Psoas muscle (tissue), 8 donors: ENCODE results near the gene NBPF6. TPM values are rescaled to one million over a fixed set of nuclear protein-coding genes. Genes with fewer than 3 reads are reported as not detected.
"Not testable (repeated sequence)": the region's sequence is repeated elsewhere in the genome, so short reads cannot be mapped to it uniquely, and the experiment has no call there.

ENCODE experiments used
- ATAC-seq, 4 donors: fragments of 200-7000 bp; cut with Tn5 transposase; one replicate each; pipeline ENCODE4 v1.9.1; 2020; ENCODE audit warnings: moderate library complexity in 3 of 4, mild to moderate bottlenecking in 2 of 4
- DNase-seq, 2 donors: peaks; one replicate each; pipeline ENCODE4 v3.0.0-alpha.2; 2020
- H3K27ac ChIP-seq: fragments of 200-600 bp; one replicate; pipeline ENCODE4 v1.8.0; 2022
- H3K27me3 ChIP-seq, 3 donors: fragments of 200-600 bp in 1 of 3; one replicate each; pipeline versions ENCODE4 v1.6.1 to v1.8.0; 2013 to 2022; ENCODE audit warnings: low read length in 2 of 3, mild to moderate bottlenecking in 2 of 3, moderate library complexity in 1 of 3; ENCODE audit not compliant: insufficient read depth in 3 of 3
- H3K36me3 ChIP-seq, 2 donors: fragments of 200-600 bp in 1 of 2; one replicate each; pipeline versions ENCODE4 v1.6.1 to v1.8.0; 2013 to 2022; ENCODE audit warnings: low read depth in 1 of 2, mild to moderate bottlenecking in 1 of 2, moderate library complexity in 1 of 2; ENCODE audit not compliant: insufficient read depth in 1 of 2
- H3K4me1 ChIP-seq: fragments of 200-600 bp; one replicate; pipeline ENCODE4 v1.8.0; 2022
- H3K4me3 ChIP-seq: fragments of 200-600 bp; one replicate; pipeline ENCODE4 v1.8.0; 2022; ENCODE audit warnings: mild to moderate bottlenecking
- H3K9me3 ChIP-seq: fragments of 200-600 bp; one replicate; pipeline ENCODE4 v1.8.0; 2022
- CTCF ChIP-seq: fragments of 200-600 bp; IDR thresholded peaks from one replicate; pipeline ENCODE4 v1.8.0; 2022; ENCODE audit warnings: antibody characterized with exemption
- WGBS, 3 donors: extraction: QIAGEN DNeasy Blood & Tissue Kit; methylation state at CpG; one replicate each; pipeline versions ENCODE4 v1.1.6 to v1.1.7; 2013; 5-methylcytosine and 5-hydroxymethylcytosine counted together
- intact Hi-C, 2 donors: fragments of 100-400 bp; cut with DNase I; formaldehyde crosslinking; loops; one replicate each; pipeline versions ENCODE4 v1.11.0 to v1.14.2; 2022
- polyA plus RNA-seq, 3 donors: library from polyadenylated mRNA; stranded (reverse); fragments of 200-250 nt; gene quantifications; one replicate each; pipeline ENCODE4 v1.2.3, GENCODE V29; 2013
- total RNA-seq, 4 donors: library from RNA; stranded (reverse); fragmentation: NEBNext Ultra II Directional in 2 of 4; extraction: Animal tissue kit (Norgen Biotek cat#: 25700) in 2 of 4; gene quantifications; one replicate each; pipeline versions ENCODE4 v1.2.1 to v1.2.4, GENCODE V29; 2021 to 2023
- donor health status: healthy with polysubstance abuse.
- donor health status: DM: no; HTN: no; CAD: no; lungs with moderate emphysema.
- donor health status: Bipolar disorder and iron deficiency.
- donor health status: healthy.
- donor health status: DM: yes; HTN: yes; CAD: no.
- donor health status: DM: no; HTN: no; CAD: no.
- donor health status: DM: no; HTN: no; CAD: no.
- donor health status: DM: yes; HTN: yes; CAD: no.

The NBPF6 gene
- total and polyA plus RNA-seq, 7 donors: not detected

GRCh38 chr1:108496856-108497255, 46.7 kb downstream of the NBPF6 start:
- ATAC-seq, H3K4me1 ChIP-seq, H3K9me3 ChIP-seq, H3K4me3 ChIP-seq, H3K27ac ChIP-seq, intact Hi-C loops, H3K27me3 ChIP-seq, H3K36me3 ChIP-seq, DNase-seq: not testable (repeated sequence)
- 79 to 90% (median 86%) methylated on average over 4 of the region's 4 CpGs for WGBS, 3 donors

GRCh38 chr1:108502138-108502537, 52.0 kb downstream of the NBPF6 start:
- no peaks in the 10 kb centered on the region for H3K4me1 ChIP-seq
- H3K27me3 ChIP-seq: peaks cover 0 to 4% (median 0%) of the 10 kb centered on the region in 3 donors
- DNase-seq (no peak), ATAC-seq (no peak)
- 59 to 65% (median 62%) methylated on average over 2 of the region's 2 CpGs for WGBS, 3 donors
- H3K36me3 ChIP-seq: no peaks in the 10 kb centered on the region
- H3K9me3 ChIP-seq: no peaks in the 10 kb centered on the region
- intact Hi-C loops: no loop called here
- H3K4me3 ChIP-seq: no peak overlapping the region
- no peak for TF ChIP-seq CTCF
- H3K27ac ChIP-seq: no peak overlapping the region

GRCh38 chr1:108502624-108503023, 52.5 kb downstream of the NBPF6 start:
- H3K36me3 ChIP-seq: no peaks in the 10 kb centered on the region
- H3K4me1 ChIP-seq: no peaks in the 10 kb centered on the region
- no peak for TF ChIP-seq CTCF
- H3K4me3 ChIP-seq: no peak overlapping the region
- intact Hi-C loops: no loop called here
- H3K27me3 ChIP-seq: peaks cover 0 to 4% (median 0%) of the 10 kb centered on the region in 3 donors
- no peak overlapping the region for H3K27ac ChIP-seq
- DNase-seq: no peak
- 45 to 53% (median 45%) methylated on average over 2 of the region's 2 CpGs for WGBS, 3 donors
- H3K9me3 ChIP-seq: no peaks in the 10 kb centered on the region
- no peak for ATAC-seq

- Histone ChIP-seq H3K36me3 (no peaks in the 10 kb centered on the region), H3K4me1 (no peaks in the 10 kb centered on the region), H3K4me3 (no peak overlapping the region), H3K27me3 (peaks cover 0 to 4% (median 0%) of the 10 kb centered on the region in 3 donors), H3K9me3 (no peaks in the 10 kb centered on the region), H3K27ac (no peak overlapping the region)
- WGBS, 3 donors: 49 to 57% (median 54%) methylated on average over 5 of the region's 5 CpGs
- intact Hi-C loops: no loop called here
- DNase-seq (no peak), ATAC-seq (no peak)
- TF ChIP-seq CTCF: no peak
These were observed 53.1 kb downstream of the NBPF6 start for GRCh38 chr1:108503062-108503733.

GRCh38 chr1:108504447-108504846, 54.3 kb downstream of the NBPF6 start:
- no peak overlapping the region for H3K27ac ChIP-seq
- DNase-seq (no peak), ATAC-seq (no peak)
- TF ChIP-seq CTCF: no peak
- no peak overlapping the region for H3K4me3 ChIP-seq
- intact Hi-C loops: no loop called here
- H3K9me3 ChIP-seq: no peaks in the 10 kb centered on the region
- H3K4me1 ChIP-seq: no peaks in the 10 kb centered on the region
- H3K27me3 ChIP-seq: peaks cover 0 to 4% (median 0%) of the 10 kb centered on the region in 3 donors
- WGBS, 3 donors: 72 to 92% (median 90%) methylated on average over 1 of the region's 1 CpG
- H3K36me3 ChIP-seq: no peaks in the 10 kb centered on the region
